Panc1 (cell line): Measurements from ENCODE around the gene ESAM. TPM values are rescaled to one million over a fixed set of nuclear protein-coding genes. Genes with fewer than 3 reads are reported as not detected.

Experiments used
- ATAC-seq: fragments of 200-7000 bp; cut with Tn5 transposase; 2 replicates; pipeline ENCODE4 v1.9.1; 2020; ENCODE audit warnings: mild to moderate bottlenecking, moderate library complexity
- BruUV-seq: library from RNA; stranded (reverse); fragments of 400-500 nt; replicated peaks from 2 replicates; lab custom pipeline; 2021; lab: Mats Ljungman, UMichigan
- CTCF ChIA-PET: fragments of 300-600 bp; sonication (Branson Sonifier 250); formaldehyde crosslinking; loops from one replicate; lab custom pipeline; 2022; ENCODE audit warnings: antibody characterized with exemption; lab: Charles Lee
- POLR2A ChIA-PET: fragments of 300-600 bp; sonication (Branson Sonifier 250); formaldehyde crosslinking; loops from one replicate; lab custom pipeline; 2022; ENCODE audit warnings: antibody characterized with exemption; lab: Charles Lee
- DNase-seq: peaks from one replicate; pipeline ENCODE4 v3.0.0-alpha.2; 2010; ENCODE audit warnings: low read depth, low spot score
- H3K27ac ChIP-seq: 2 replicates; pipeline ENCODE4 v1.5.1; 2011; ENCODE audit warnings: mild to moderate bottlenecking, low read length, inconsistent platforms
- H3K27me3 ChIP-seq: fragments of 200-500 bp; sonication (Bioruptor generic); 2 replicates; pipeline ENCODE4 v1.6.0; 2014; ENCODE audit warnings: low read length, inconsistent platforms; ENCODE audit not compliant: control insufficient read depth, insufficient read depth
- H3K36me3 ChIP-seq: fragments of 200-500 bp; sonication (Bioruptor generic); 2 replicates; pipeline ENCODE4 v1.5.1; 2014; ENCODE audit warnings: inconsistent platforms, mild to moderate bottlenecking, low read length, moderate library complexity; ENCODE audit not compliant: control insufficient read depth, insufficient read depth
- H3K4me1 ChIP-seq: 2 replicates; pipeline ENCODE4 v1.5.1; 2011; ENCODE audit warnings: inconsistent platforms, mild to moderate bottlenecking, low read length, moderate library complexity; ENCODE audit not compliant: control insufficient read depth, insufficient read depth
- H3K4me3 ChIP-seq, 2 experiments: 2 replicates each; pipeline ENCODE4 v1.5.1; 2011 to 2012; ENCODE audit warnings: low read depth in 2 of 2, low read length in 2 of 2, mild to moderate bottlenecking in 2 of 2, inconsistent platforms in 1 of 2, moderate library complexity in 1 of 2
- H3K9me3 ChIP-seq: fragments of 200-500 bp; sonication (Bioruptor generic); 2 replicates; pipeline ENCODE4 v1.5.1; 2014; ENCODE audit warnings: low read depth, mild to moderate bottlenecking, inconsistent platforms, low read length, moderate library complexity; ENCODE audit not compliant: control insufficient read depth, insufficient read depth
- POLR2AphosphoS5 ChIP-seq: IDR thresholded peaks from 2 replicates; pipeline ENCODE4 v1.6.1; 2012; ENCODE audit warnings: mild to moderate bottlenecking, low read depth, low read length, moderate library complexity
- SIN3A ChIP-seq: IDR thresholded peaks from 2 replicates; pipeline ENCODE4 v1.6.1; 2012; ENCODE audit warnings: low read depth, mild to moderate bottlenecking, low read length, moderate library complexity, borderline replicate concordance; ENCODE audit not compliant: insufficient read depth
- TCF7L2 ChIP-seq: IDR thresholded peaks from 2 replicates; pipeline ENCODE4 v1.6.1; 2011; ENCODE audit warnings: mild to moderate bottlenecking, low read depth, low read length, inconsistent platforms
- in situ Hi-C: cut with HindIII; loops from 2 replicates; pipeline ENCODE4 v1.10.0; 2016; ENCODE audit warnings: low sequenced_read_pairs, low pct_unique_long_range_greater_than_20kb
- intact Hi-C: fragments of 100-400 bp; cut with micrococcal nuclease; formaldehyde crosslinking; loops from one replicate; pipeline ENCODE4 v1.10.0; 2022; ENCODE audit not compliant: unreplicated experiment
- total RNA-seq: library from RNA; stranded (reverse); gene quantifications from one replicate; pipeline ENCODE4 v1.2.1, GENCODE V29; 2021; ENCODE audit not compliant: unreplicated experiment
- TF ChIP-seq, protein P1 (sequence below): fragments of 450-650 bp; IDR thresholded peaks from 2 replicates; pipeline ENCODE4 v1.5.1; 2017; ENCODE audit warnings: mild to moderate bottlenecking
- TF ChIP-seq, protein P2 (sequence below), 2 experiments: IDR thresholded peaks; 2 replicates each; pipeline ENCODE4 v1.6.1; 2011 to 2012; ENCODE audit warnings: low read depth in 2 of 2, control low read depth in 1 of 2, low read length in 1 of 2, mild to moderate bottlenecking in 1 of 2, moderate library complexity in 1 of 2; ENCODE audit not compliant: insufficient read depth in 1 of 2

Gene ESAM
- total RNA-seq, 1 experiment from 2014 or later, result 1.6 TPM

DNA sequence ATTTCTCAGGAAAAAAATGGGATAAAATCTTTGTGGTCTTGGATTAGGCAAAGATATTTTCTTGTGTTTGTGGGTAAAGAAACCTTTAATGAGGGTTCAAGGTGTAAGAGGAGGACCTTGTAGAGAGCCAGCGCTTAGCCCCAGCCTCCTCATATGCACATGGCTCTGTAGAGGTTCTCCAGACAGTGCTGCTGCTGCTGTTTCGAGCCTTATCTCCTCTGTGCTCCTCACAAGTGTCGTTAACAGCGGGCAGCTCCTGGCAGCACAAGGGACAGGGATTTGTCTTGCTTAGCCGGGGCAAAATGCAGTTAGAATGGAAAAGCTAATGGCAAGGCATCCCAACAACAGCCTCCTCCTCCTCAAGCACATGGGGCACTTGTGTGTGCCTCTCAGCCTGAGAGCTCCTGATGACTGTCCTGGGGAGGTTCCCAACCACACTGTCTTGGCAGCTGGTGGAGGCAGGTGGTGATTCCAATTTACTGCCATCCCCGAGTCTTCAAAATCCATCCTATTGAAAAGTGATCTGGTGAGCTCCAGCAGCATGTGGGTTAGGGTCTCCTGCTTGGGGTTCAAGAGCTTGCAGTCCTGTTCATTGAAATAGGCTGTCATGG, 45.7 kb upstream of the ESAM start:
- no peaks in the 10 kb centered on the region for H3K4me1 ChIP-seq
- ATAC-seq (no peak), DNase-seq (no peak)
- ChIA-PET CTCF (interaction anchor here (0.6 kb wide), 1 partner anchor 14 kb away, joined by 3 read pairs; no protein-coding TSS in a partner anchor), POLR2A (no interaction called here)
- no peak overlapping the region for H3K4me3 ChIP-seq
- no peaks in the 10 kb centered on the region for H3K36me3 ChIP-seq
- no TSS peak for BruUV-seq
- no peaks in the 10 kb centered on the region for H3K9me3 ChIP-seq
- no peak overlapping the region for H3K27ac ChIP-seq
- H3K27me3 ChIP-seq, result peaks cover 5% of the 10 kb centered on the region; the same call in 1 of the 2 replicates
- in situ Hi-C loops (no loop called here), intact Hi-C loops (no loop called here)
- TF ChIP-seq TCF7L2, result no peak
- TF ChIP-seq, protein P1, sequence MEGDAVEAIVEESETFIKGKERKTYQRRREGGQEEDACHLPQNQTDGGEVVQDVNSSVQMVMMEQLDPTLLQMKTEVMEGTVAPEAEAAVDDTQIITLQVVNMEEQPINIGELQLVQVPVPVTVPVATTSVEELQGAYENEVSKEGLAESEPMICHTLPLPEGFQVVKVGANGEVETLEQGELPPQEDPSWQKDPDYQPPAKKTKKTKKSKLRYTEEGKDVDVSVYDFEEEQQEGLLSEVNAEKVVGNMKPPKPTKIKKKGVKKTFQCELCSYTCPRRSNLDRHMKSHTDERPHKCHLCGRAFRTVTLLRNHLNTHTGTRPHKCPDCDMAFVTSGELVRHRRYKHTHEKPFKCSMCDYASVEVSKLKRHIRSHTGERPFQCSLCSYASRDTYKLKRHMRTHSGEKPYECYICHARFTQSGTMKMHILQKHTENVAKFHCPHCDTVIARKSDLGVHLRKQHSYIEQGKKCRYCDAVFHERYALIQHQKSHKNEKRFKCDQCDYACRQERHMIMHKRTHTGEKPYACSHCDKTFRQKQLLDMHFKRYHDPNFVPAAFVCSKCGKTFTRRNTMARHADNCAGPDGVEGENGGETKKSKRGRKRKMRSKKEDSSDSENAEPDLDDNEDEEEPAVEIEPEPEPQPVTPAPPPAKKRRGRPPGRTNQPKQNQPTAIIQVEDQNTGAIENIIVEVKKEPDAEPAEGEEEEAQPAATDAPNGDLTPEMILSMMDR, result no peak
- no peak for TF ChIP-seq SIN3A
- TF ChIP-seq, protein P2, sequence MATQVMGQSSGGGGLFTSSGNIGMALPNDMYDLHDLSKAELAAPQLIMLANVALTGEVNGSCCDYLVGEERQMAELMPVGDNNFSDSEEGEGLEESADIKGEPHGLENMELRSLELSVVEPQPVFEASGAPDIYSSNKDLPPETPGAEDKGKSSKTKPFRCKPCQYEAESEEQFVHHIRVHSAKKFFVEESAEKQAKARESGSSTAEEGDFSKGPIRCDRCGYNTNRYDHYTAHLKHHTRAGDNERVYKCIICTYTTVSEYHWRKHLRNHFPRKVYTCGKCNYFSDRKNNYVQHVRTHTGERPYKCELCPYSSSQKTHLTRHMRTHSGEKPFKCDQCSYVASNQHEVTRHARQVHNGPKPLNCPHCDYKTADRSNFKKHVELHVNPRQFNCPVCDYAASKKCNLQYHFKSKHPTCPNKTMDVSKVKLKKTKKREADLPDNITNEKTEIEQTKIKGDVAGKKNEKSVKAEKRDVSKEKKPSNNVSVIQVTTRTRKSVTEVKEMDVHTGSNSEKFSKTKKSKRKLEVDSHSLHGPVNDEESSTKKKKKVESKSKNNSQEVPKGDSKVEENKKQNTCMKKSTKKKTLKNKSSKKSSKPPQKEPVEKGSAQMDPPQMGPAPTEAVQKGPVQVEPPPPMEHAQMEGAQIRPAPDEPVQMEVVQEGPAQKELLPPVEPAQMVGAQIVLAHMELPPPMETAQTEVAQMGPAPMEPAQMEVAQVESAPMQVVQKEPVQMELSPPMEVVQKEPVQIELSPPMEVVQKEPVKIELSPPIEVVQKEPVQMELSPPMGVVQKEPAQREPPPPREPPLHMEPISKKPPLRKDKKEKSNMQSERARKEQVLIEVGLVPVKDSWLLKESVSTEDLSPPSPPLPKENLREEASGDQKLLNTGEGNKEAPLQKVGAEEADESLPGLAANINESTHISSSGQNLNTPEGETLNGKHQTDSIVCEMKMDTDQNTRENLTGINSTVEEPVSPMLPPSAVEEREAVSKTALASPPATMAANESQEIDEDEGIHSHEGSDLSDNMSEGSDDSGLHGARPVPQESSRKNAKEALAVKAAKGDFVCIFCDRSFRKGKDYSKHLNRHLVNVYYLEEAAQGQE (IDR thresholded peaks at IDR 0.05; ENCODE audit: insufficient read depth in 1 of 2, low read depth in 2 of 2, low read length in 1 of 2), result no peak
- TF ChIP-seq POLR2AphosphoS5, result no peak

DNA sequence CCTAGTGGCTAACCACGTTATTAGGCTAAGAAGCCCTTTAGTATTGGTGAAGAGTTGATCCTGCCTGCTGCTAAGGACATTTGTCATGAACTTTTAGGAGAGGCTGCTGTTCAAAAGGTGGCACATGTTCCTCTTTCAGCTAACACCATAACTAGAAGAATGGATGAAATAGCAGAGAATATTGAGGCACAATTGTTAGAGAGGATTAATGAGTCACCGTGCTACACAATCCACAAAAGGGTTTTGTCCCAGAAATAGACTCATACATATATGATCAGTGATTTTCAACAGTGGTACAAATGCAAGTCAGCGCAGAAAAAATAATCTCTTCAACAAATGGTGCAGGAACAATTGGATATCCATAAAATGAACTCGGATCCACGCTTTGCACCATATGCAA, 45.1 kb upstream of the ESAM start:
- no peak for ATAC-seq
- Histone ChIP-seq H3K4me3 (no peak overlapping the region), H3K9me3 (no peaks in the 10 kb centered on the region), H3K27me3 (peaks cover 3% of the 10 kb centered on the region; the same call in 1 of the 2 replicates), H3K27ac (no peak overlapping the region), H3K4me1 (no peaks in the 10 kb centered on the region), H3K36me3 (no peaks in the 10 kb centered on the region)
- intact Hi-C loops (no loop called here), in situ Hi-C loops (no loop called here)
- no TSS peak for BruUV-seq
- ChIA-PET CTCF (no interaction called here), POLR2A (no interaction called here)
- TF ChIP-seq TCF7L2, result no peak
- TF ChIP-seq, protein P1, result no peak
- no peak for TF ChIP-seq SIN3A
- TF ChIP-seq, protein P2 (IDR thresholded peaks at IDR 0.05; ENCODE audit: insufficient read depth in 1 of 2, low read depth in 2 of 2, low read length in 1 of 2), result no peak
- TF ChIP-seq POLR2AphosphoS5, result no peak
- DNase-seq, result no peak
